Psoas muscle (tissue), 8 donors: Measurements from ENCODE around the gene SPARC. TPM values are rescaled to one million over a fixed set of nuclear protein-coding genes. Genes with fewer than 3 reads are reported as not detected.

Experiments used
- ATAC-seq, 4 donors: fragments of 200-7000 bp; cut with Tn5 transposase; one replicate each; pipeline ENCODE4 v1.9.1; 2020; ENCODE audit warnings: moderate library complexity in 3 of 4, mild to moderate bottlenecking in 2 of 4
- DNase-seq, 2 donors: peaks; one replicate each; pipeline ENCODE4 v3.0.0-alpha.2; 2020
- H3K27ac ChIP-seq: fragments of 200-600 bp; one replicate; pipeline ENCODE4 v1.8.0; 2022
- H3K27me3 ChIP-seq, 3 donors: fragments of 200-600 bp in 1 of 3; one replicate each; pipeline versions ENCODE4 v1.6.1 to v1.8.0; 2013 to 2022; ENCODE audit warnings: low read length in 2 of 3, mild to moderate bottlenecking in 2 of 3, moderate library complexity in 1 of 3; ENCODE audit not compliant: insufficient read depth in 3 of 3
- H3K36me3 ChIP-seq, 2 donors: fragments of 200-600 bp in 1 of 2; one replicate each; pipeline versions ENCODE4 v1.6.1 to v1.8.0; 2013 to 2022; ENCODE audit warnings: low read depth in 1 of 2, mild to moderate bottlenecking in 1 of 2, moderate library complexity in 1 of 2; ENCODE audit not compliant: insufficient read depth in 1 of 2
- H3K4me1 ChIP-seq: fragments of 200-600 bp; one replicate; pipeline ENCODE4 v1.8.0; 2022
- H3K4me3 ChIP-seq: fragments of 200-600 bp; one replicate; pipeline ENCODE4 v1.8.0; 2022; ENCODE audit warnings: mild to moderate bottlenecking
- H3K9me3 ChIP-seq: fragments of 200-600 bp; one replicate; pipeline ENCODE4 v1.8.0; 2022
- WGBS, 3 donors: extraction: QIAGEN DNeasy Blood & Tissue Kit; methylation state at CpG; one replicate each; pipeline versions ENCODE4 v1.1.6 to v1.1.7; 2013; 5-methylcytosine and 5-hydroxymethylcytosine counted together
- intact Hi-C, 2 donors: fragments of 100-400 bp; cut with DNase I; formaldehyde crosslinking; loops; one replicate each; pipeline versions ENCODE4 v1.11.0 to v1.14.2; 2022
- polyA plus RNA-seq, 3 donors: library from polyadenylated mRNA; stranded (reverse); fragments of 200-250 nt; gene quantifications; one replicate each; pipeline ENCODE4 v1.2.3, GENCODE V29; 2013
- total RNA-seq, 4 donors: library from RNA; stranded (reverse); fragmentation: NEBNext Ultra II Directional in 2 of 4; extraction: Animal tissue kit (Norgen Biotek cat#: 25700) in 2 of 4; gene quantifications; one replicate each; pipeline versions ENCODE4 v1.2.1 to v1.2.4, GENCODE V29; 2021 to 2023
- TF ChIP-seq, protein P1 (sequence below): fragments of 200-600 bp; IDR thresholded peaks from one replicate; pipeline ENCODE4 v1.8.0; 2022; ENCODE audit warnings: antibody characterized with exemption
- donor health status: healthy with polysubstance abuse.
- donor health status: DM: no; HTN: no; CAD: no; lungs with moderate emphysema.
- donor health status: Bipolar disorder and iron deficiency.
- donor health status: healthy.
- donor health status: DM: yes; HTN: yes; CAD: no.
- donor health status: DM: no; HTN: no; CAD: no.
- donor health status: DM: no; HTN: no; CAD: no.
- donor health status: DM: yes; HTN: yes; CAD: no.

The SPARC gene
- total and polyA plus RNA-seq, 7 donors: 111 to 687 (median 297) TPM

GRCh38 chr5:151630088-151630487, 56.6 kb downstream of the SPARC start:
- H3K27ac ChIP-seq: no peak overlapping the region

GRCh38 chr5:151628112-151628823, 58.4 kb downstream of the SPARC start:
- intact Hi-C loops: no loop called here
- TF ChIP-seq, protein P1, sequence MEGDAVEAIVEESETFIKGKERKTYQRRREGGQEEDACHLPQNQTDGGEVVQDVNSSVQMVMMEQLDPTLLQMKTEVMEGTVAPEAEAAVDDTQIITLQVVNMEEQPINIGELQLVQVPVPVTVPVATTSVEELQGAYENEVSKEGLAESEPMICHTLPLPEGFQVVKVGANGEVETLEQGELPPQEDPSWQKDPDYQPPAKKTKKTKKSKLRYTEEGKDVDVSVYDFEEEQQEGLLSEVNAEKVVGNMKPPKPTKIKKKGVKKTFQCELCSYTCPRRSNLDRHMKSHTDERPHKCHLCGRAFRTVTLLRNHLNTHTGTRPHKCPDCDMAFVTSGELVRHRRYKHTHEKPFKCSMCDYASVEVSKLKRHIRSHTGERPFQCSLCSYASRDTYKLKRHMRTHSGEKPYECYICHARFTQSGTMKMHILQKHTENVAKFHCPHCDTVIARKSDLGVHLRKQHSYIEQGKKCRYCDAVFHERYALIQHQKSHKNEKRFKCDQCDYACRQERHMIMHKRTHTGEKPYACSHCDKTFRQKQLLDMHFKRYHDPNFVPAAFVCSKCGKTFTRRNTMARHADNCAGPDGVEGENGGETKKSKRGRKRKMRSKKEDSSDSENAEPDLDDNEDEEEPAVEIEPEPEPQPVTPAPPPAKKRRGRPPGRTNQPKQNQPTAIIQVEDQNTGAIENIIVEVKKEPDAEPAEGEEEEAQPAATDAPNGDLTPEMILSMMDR: no peak
- no peaks in the 10 kb centered on the region for H3K9me3 ChIP-seq
- peaks cover 10% of the 10 kb centered on the region for H3K4me1 ChIP-seq
- DNase-seq (peak; percentile 64 to 73), ATAC-seq (peak in 1 of 4 donors; percentile 45)
- H3K27ac ChIP-seq: no peak overlapping the region
- H3K4me3 ChIP-seq: no peak overlapping the region
- H3K36me3 ChIP-seq: no peaks in the 10 kb centered on the region
- H3K27me3 ChIP-seq: no peaks in the 10 kb centered on the region
- 64 to 80% (median 72%) methylated on average over 7 of the region's 7 CpGs for WGBS, 3 donors

More at GRCh38 chr5:151630088-151630487, 56.6 kb downstream of the SPARC start:
- DNase-seq (no peak), ATAC-seq (no peak)
- no peaks in the 10 kb centered on the region for H3K4me1 ChIP-seq
- H3K4me3 ChIP-seq: no peak overlapping the region
- intact Hi-C loops: no loop called here
- no peaks in the 10 kb centered on the region for H3K36me3 ChIP-seq
- no peaks in the 10 kb centered on the region for H3K27me3 ChIP-seq
- no peaks in the 10 kb centered on the region for H3K9me3 ChIP-seq
- TF ChIP-seq, protein P1: no peak

- intact Hi-C loops: no loop called here
- DNase-seq (no peak), ATAC-seq (no peak)
- Histone ChIP-seq H3K27me3 (no peaks in the 10 kb centered on the region), H3K36me3 (no peaks in the 10 kb centered on the region), H3K9me3 (no peaks in the 10 kb centered on the region), H3K27ac (no peak overlapping the region), H3K4me1 (peaks cover 10% of the 10 kb centered on the region), H3K4me3 (no peak overlapping the region)
- TF ChIP-seq, protein P1: no peak
- 84 to 88% (median 86%) methylated on average over 6 of the region's 6 CpGs for WGBS, 3 donors
Measured at GRCh38 chr5:151627650-151628049, 59.1 kb downstream of the SPARC start.

DNA sequence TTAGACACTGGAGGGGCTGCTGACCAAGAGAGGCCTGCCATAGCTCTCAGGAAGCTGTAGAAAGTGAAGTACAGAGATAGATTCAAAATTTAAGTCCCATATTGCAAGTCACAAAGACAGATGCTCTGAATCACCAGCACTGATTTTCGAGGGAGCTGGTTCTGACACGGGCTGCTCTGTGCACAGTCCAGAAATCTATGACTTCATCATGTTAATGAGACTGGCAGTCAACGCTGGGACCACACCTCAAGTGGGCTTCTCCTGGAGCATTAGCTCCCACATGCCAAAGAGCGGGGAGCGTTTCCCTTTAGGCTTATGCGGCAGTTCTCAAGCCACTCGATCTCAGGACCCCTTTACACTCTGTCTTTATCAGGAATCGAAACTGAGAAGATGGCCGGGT, 61.4 kb downstream of the SPARC start:
- Histone ChIP-seq H3K27ac (no peak overlapping the region), H3K4me3 (no peak overlapping the region), H3K27me3 (peaks cover 0 to 4% (median 0%) of the 10 kb centered on the region in 3 donors), H3K9me3 (no peaks in the 10 kb centered on the region), H3K4me1 (peaks cover 12% of the 10 kb centered on the region), H3K36me3 (no peaks in the 10 kb centered on the region)
- intact Hi-C loops: no loop called here
- WGBS, 3 donors: 80 to 86% (median 80%) methylated on average over 9 of the region's 9 CpGs
- DNase-seq (no peak), ATAC-seq (no peak)
- TF ChIP-seq, protein P1: no peak

DNA sequence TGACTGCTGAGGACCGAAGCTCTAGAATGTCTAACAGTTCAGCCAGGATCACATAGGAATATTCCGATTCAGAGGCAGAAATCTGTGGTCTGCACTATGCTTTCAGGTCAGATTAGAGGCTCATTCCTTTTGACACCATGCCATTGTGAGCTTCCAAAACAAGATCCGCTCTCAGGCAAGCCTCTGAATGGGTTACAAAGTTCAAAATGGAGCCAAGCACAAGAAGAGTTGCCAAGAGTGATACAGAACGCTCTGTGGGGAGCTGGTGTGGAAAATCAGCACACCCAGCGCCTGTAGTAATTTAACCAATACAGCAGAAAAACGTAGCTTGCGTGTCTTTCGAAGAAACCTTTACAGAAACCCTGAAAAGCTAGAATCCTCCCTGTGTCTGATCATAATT, 62.2 kb downstream of the SPARC start:
- intact Hi-C loops: no loop called here

More for the DNA sequence above, 62.2 kb downstream of the SPARC start:
- WGBS, 3 donors: 21 to 35% (median 24%) methylated on average over 8 of the region's 8 CpGs
- Histone ChIP-seq H3K4me1 (peaks cover 18% of the 10 kb centered on the region), H3K27ac (no peak overlapping the region), H3K27me3 (peaks cover 0 to 4% (median 0%) of the 10 kb centered on the region in 3 donors), H3K36me3 (no peaks in the 10 kb centered on the region), H3K4me3 (no peak overlapping the region), H3K9me3 (no peaks in the 10 kb centered on the region)
- TF ChIP-seq, protein P1: no peak
- DNase-seq: no peak
- ATAC-seq: no peak
